Hepatocyte (in vitro differentiated cells): ENCODE results near the gene C19orf53. TPM values are rescaled to one million over a fixed set of nuclear protein-coding genes. Genes with fewer than 3 reads are reported as not detected.

Source experiments
- DNase-seq: peaks from one replicate; pipeline ENCODE4 v3.0.0-alpha.2; 2016; ENCODE audit warnings: low spot score
- H2AFZ ChIP-seq: fragments of 200-600 bp; sonication (generic); 2 replicates; pipeline ENCODE4 v1.6.0; 2016; ENCODE audit warnings: antibody characterized with exemption, mild to moderate bottlenecking
- H3K27ac ChIP-seq: fragments of 200-600 bp; sonication (generic); 2 replicates; pipeline ENCODE4 v1.5.1; 2016; ENCODE audit warnings: mild to moderate bottlenecking
- H3K27me3 ChIP-seq: fragments of 200-600 bp; sonication (generic); 2 replicates; pipeline ENCODE4 v1.6.1; 2016
- H3K36me3 ChIP-seq: fragments of 200-600 bp; sonication (generic); replicated peaks from 2 replicates; pipeline ENCODE4 v1.5.1; 2016; ENCODE audit warnings: low read depth; ENCODE audit not compliant: insufficient read depth
- H3K4me1 ChIP-seq: fragments of 200-600 bp; sonication (generic); 2 replicates; pipeline ENCODE4 v1.5.1; 2016; ENCODE audit warnings: mild to moderate bottlenecking, moderate library complexity; ENCODE audit not compliant: insufficient read depth
- H3K4me2 ChIP-seq: fragments of 200-600 bp; sonication (generic); 2 replicates; pipeline ENCODE4 v1.6.0; 2016
- H3K4me3 ChIP-seq: fragments of 200-600 bp; sonication (generic); 2 replicates; pipeline ENCODE4 v1.5.1; 2016; ENCODE audit warnings: mild to moderate bottlenecking
- H3K79me2 ChIP-seq: fragments of 200-600 bp; sonication (generic); 2 replicates; pipeline ENCODE4 v1.6.0; 2017; ENCODE audit warnings: mild to moderate bottlenecking
- H3K9me2 ChIP-seq: fragments of 200-600 bp; sonication (generic); replicated peaks from 2 replicates; pipeline ENCODE4 v1.6.0; 2017; ENCODE audit warnings: mild to moderate bottlenecking; ENCODE audit not compliant: insufficient read depth
- H3K9me3 ChIP-seq: fragments of 200-600 bp; sonication (generic); 2 replicates; pipeline ENCODE4 v1.5.1; 2016; ENCODE audit warnings: low read depth, mild to moderate bottlenecking
- H4K20me1 ChIP-seq: fragments of 200-600 bp; sonication (generic); 2 replicates; pipeline ENCODE4 v1.6.0; 2016; ENCODE audit warnings: mild to moderate bottlenecking; ENCODE audit not compliant: insufficient read depth, poor library complexity, severe bottlenecking
- EZH2 ChIP-seq: fragments of 200-600 bp; sonication (generic); IDR thresholded peaks from 2 replicates; pipeline ENCODE4 v1.6.1; 2016; ENCODE audit warnings: antibody characterized with exemption, mild to moderate bottlenecking, borderline replicate concordance
- EZH2phosphoT487 ChIP-seq: fragments of 200-600 bp; sonication (generic); IDR thresholded peaks from one replicate; pipeline ENCODE4 v1.6.1; 2018; ENCODE audit warnings: antibody characterized with exemption, mild to moderate bottlenecking, low read depth, moderate library complexity; ENCODE audit not compliant: unreplicated experiment, severe bottlenecking
- WGBS: methylation state at CpG from one replicate; pipeline ENCODE4 v1.1.6; 2016; ENCODE audit warnings: low lambda C conversion rate; ENCODE audit errors: missing lambda C conversion rate; 5-methylcytosine and 5-hydroxymethylcytosine counted together
- polyA plus RNA-seq: library from polyadenylated mRNA; unstranded; fragments of >200 nt; fragmentation: Nextera tagmentation; extraction: Ambion mirVana; gene quantifications from 2 replicates; pipeline ENCODE4 v1.2.1, GENCODE V29; 2016
- total RNA-seq: library from RNA; depleted of rRNA; stranded (reverse); fragments of >200 nt; gene quantifications from 2 replicates; pipeline ENCODE4 v1.2.3, GENCODE V29; 2014
- TF ChIP-seq, protein P1 (sequence below): fragments of 200-600 bp; sonication (generic); IDR thresholded peaks from 2 replicates; pipeline ENCODE4 v1.5.1; 2016; ENCODE audit warnings: antibody characterized with exemption, mild to moderate bottlenecking; ENCODE audit not compliant: poor library complexity

The C19orf53 gene
- total RNA-seq (89.2 and 97.0 TPM in 2 replicates), polyA plus RNA-seq (214 and 220 TPM in 2 replicates)

DNA sequence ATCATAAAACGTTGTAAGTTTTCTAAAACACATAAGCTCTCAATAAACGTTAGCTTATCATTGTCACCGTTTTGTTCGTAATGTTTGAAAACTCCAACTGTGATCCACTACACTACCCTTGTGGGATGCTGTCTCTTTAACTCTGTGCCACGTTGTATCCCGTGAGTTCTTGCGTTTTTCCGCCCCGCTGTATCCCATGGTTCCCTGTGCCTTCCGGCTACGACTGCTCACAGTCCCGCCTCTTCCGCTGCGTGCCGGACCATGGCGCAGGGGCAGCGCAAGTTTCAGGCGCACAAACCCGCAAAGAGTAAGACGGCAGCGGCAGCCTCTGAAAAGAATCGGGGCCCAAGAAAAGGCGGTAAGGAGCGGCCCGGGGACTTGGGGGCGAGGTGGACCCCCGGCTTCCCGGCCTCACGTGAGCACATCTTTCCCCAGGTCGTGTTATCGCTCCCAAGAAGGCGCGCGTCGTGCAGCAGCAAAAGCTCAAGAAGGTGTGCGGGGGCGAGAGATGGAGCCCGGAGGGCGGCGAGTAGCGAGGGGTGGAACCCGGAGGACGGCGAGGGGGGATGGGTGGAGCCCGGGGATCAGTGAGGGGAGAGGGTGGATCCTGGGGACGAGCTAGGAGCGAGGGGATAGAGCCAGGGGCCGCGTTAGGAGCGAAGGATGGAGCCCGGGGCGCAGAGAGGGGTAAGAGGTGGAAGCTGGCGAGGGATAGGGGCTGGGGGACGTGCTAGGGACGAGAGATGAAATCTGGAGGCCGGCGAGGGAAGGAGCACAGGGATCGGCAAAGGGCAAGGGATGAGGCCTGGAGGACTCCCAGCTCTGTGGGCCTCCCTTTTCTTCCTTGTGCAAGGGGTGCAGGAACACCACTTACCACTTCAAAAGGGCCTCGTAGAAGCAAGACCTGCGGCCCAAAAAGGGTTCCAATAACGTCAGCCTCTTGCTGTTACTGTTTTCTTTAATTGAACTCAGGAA lies at the start of gene C19orf53:
Gene C19orf53, plus strand, starts transcription at position 240 of the 975 bp plus-strand sequence. Its CDS starts 22 bp downstream, at position 262.
- peak; percentile 94 for DNase-seq
- 1% methylated on average over 47 of the region's 61 CpGs for WGBS
- peaks cover 7% of the 10 kb centered on the region for H3K4me1 ChIP-seq
- peak within 1 kb of the TSS; percentile 93 for H3K4me3 ChIP-seq
- H4K20me1 ChIP-seq = no peaks in the 10 kb centered on the region
- no peaks in the 10 kb centered on the region for H3K9me2 ChIP-seq
- no peaks in the 10 kb centered on the region for H3K27me3 ChIP-seq
- peaks cover 27% of the 10 kb centered on the region for H3K79me2 ChIP-seq
- TF ChIP-seq, protein P1, sequence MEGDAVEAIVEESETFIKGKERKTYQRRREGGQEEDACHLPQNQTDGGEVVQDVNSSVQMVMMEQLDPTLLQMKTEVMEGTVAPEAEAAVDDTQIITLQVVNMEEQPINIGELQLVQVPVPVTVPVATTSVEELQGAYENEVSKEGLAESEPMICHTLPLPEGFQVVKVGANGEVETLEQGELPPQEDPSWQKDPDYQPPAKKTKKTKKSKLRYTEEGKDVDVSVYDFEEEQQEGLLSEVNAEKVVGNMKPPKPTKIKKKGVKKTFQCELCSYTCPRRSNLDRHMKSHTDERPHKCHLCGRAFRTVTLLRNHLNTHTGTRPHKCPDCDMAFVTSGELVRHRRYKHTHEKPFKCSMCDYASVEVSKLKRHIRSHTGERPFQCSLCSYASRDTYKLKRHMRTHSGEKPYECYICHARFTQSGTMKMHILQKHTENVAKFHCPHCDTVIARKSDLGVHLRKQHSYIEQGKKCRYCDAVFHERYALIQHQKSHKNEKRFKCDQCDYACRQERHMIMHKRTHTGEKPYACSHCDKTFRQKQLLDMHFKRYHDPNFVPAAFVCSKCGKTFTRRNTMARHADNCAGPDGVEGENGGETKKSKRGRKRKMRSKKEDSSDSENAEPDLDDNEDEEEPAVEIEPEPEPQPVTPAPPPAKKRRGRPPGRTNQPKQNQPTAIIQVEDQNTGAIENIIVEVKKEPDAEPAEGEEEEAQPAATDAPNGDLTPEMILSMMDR = no peak
- TF ChIP-seq EZH2 = no peak
- no peak for TF ChIP-seq EZH2phosphoT487
- H3K4me2 ChIP-seq = peak within 1 kb of the TSS; percentile 98
- H3K9me3 ChIP-seq = no peaks in the 10 kb centered on the region
- H3K27ac ChIP-seq = peak within 1 kb of the TSS; percentile 93
- H3K36me3 ChIP-seq = no peaks in the 10 kb centered on the region
- H2AFZ ChIP-seq = peak within 1 kb of the TSS; percentile 68

- TF ChIP-seq, protein P1 = no peak
- TF ChIP-seq EZH2 (no peak), EZH2phosphoT487 (no peak)
- 93% methylated on average over 5 of the region's 5 CpGs for WGBS
- H3K27me3 ChIP-seq = no peaks in the 10 kb centered on the region
These were observed 47.9 kb upstream of the C19orf53 start for GRCh38 chr19:13726323-13726722.

GRCh38 chr19:13727798-13728197 lies 46.5 kb upstream of the C19orf53 start:
- no peak overlapping the region for H3K4me2 ChIP-seq

More at GRCh38 chr19:13726323-13726722, 47.9 kb upstream of the C19orf53 start:
- no peak overlapping the region for H3K4me3 ChIP-seq
- DNase-seq = no peak
- H3K9me3 ChIP-seq = no peaks in the 10 kb centered on the region
- H2AFZ ChIP-seq = no peak overlapping the region
- no peaks in the 10 kb centered on the region for H3K36me3 ChIP-seq
- no peaks in the 10 kb centered on the region for H3K79me2 ChIP-seq
- H4K20me1 ChIP-seq = no peaks in the 10 kb centered on the region
- no peaks in the 10 kb centered on the region for H3K9me2 ChIP-seq
- no peak overlapping the region for H3K4me2 ChIP-seq
- no peak overlapping the region for H3K27ac ChIP-seq
- peaks cover 7% of the 10 kb centered on the region for H3K4me1 ChIP-seq

More at GRCh38 chr19:13727798-13728197, 46.5 kb upstream of the C19orf53 start:
- no peak overlapping the region for H3K4me3 ChIP-seq
- H3K27me3 ChIP-seq = no peaks in the 10 kb centered on the region
- H3K79me2 ChIP-seq = no peaks in the 10 kb centered on the region
- WGBS = 83% methylated on average over 8 of the region's 8 CpGs
- H3K27ac ChIP-seq = no peak overlapping the region
- DNase-seq = no peak
- no peaks in the 10 kb centered on the region for H3K9me3 ChIP-seq
- no peaks in the 10 kb centered on the region for H3K36me3 ChIP-seq
- no peaks in the 10 kb centered on the region for H4K20me1 ChIP-seq
- TF ChIP-seq, protein P1 = no peak
- H3K9me2 ChIP-seq = no peaks in the 10 kb centered on the region
- no peak overlapping the region for H2AFZ ChIP-seq
- H3K4me1 ChIP-seq = peaks cover 11% of the 10 kb centered on the region
